K562 (cell line): ENCODE data around the gene BLOC1S4.

Experiments
- KDM4B ChIP-seq, 2 experiments: fragments of 450-650 bp in 1 of 2; sonication (generic) in 1 of 2; IDR thresholded peaks; 2 replicates each; pipeline ENCODE4 v1.6.1; 2016 to 2017; ENCODE audit warnings: borderline replicate concordance in 2 of 2, antibody characterized with exemption in 1 of 2, low read depth in 1 of 2, mild to moderate bottlenecking in 1 of 2
- MAFK ChIP-seq: IDR thresholded peaks from 2 replicates; pipeline ENCODE4 v1.6.1; 2011; ENCODE audit warnings: low read length, improper control_type of control experiment

DNA sequence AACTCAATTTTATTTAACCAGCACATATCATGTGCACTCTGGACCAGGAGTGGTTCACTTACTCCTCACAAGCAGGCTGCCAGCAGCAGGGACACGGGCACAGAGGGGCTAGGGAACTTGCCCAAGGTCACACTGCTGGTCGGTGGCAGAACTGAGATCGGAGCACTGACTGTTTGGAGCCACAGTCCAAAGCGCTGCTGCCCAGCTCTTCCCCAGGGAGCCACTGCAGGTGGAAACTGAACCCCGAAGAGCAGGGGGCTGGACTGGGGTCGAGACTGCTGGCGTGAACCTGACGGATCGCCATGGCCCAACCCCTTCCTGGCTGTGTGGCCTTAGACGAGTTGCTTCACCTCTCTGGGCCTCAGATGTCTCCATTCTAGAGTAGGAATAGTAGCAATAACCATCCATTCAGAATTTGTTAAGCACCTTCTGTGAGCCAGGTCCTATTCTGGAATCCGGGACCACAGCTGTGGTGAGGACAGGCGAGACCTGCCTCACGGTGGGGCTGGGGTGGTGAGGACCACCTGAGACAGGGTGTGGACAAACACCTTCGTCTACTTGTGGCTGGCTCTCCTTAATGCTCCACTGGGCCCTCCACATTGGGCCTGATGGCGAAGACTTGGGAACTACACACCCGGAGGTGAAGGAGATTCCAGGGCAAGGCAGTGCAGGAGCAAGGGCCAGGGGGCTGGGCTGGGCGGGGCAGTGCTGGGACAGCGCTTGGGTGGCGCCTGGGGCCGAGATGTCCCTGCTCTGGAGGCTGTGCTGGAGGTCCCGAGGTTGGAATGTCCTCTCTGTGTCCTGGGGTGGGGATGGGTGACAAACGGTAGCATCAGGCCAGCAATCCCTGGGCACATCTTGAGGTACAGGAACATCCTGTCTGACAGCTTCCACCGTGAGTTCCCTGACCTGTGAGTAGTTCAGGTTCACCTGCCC, 34.6 kb downstream of the BLOC1S4 start:
- no peak for TF ChIP-seq KDM4B (IDR thresholded peaks at IDR 0.05; ENCODE audit: borderline replicate concordance in 2 of 2, low read depth in 1 of 2)
- TF ChIP-seq MAFK: no peak
